HG02970 (cell line): ENCODE results near the gene CBX4.

Source experiments
- ATAC-seq: cut with Tn5 transposase; IDR thresholded peaks from one replicate; pipeline ENCODE4 v1.9.1; 2021; ENCODE audit warnings: mild to moderate bottlenecking, moderate library complexity, moderate number of reproducible peaks; ENCODE audit not compliant: unreplicated experiment, low FRiP score

CBX4 gene

DNA sequence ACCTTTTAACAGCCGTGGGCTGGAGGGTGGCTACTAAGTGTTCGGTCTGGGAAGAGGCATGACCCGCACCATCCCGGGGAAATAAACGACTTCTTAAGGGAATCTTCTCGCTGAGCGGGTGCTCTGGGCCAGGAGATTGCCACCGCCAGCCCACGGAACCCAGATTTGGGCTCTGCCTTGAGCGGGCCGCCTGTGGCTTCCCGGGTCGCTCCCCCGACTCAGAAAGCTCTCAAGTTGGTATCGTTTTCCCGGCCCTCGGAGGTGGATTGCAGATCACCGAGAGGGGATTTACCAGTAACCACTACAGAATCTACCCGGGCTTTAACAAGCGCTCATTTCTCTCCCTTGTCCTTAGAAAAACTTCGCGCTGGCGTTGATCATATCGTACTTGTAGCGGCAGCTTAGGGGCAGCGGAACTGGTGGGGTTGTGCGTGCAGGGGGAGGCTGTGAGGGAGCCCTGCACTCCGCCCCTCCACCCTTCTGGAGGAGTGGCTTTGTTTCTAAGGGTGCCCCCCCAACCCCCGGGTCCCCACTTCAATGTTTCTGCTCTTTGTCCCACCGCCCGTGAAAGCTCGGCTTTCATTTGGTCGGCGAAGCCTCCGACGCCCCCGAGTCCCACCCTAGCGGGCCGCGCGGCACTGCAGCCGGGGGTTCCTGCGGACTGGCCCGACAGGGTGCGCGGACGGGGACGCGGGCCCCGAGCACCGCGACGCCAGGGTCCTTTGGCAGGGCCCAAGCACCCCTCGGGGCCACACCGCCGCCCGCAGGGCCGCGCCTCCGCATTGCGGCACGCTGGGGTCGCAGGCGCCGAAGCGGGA lies 3.6 kb upstream of the CBX4 start:
- no peak for ATAC-seq

DNA sequence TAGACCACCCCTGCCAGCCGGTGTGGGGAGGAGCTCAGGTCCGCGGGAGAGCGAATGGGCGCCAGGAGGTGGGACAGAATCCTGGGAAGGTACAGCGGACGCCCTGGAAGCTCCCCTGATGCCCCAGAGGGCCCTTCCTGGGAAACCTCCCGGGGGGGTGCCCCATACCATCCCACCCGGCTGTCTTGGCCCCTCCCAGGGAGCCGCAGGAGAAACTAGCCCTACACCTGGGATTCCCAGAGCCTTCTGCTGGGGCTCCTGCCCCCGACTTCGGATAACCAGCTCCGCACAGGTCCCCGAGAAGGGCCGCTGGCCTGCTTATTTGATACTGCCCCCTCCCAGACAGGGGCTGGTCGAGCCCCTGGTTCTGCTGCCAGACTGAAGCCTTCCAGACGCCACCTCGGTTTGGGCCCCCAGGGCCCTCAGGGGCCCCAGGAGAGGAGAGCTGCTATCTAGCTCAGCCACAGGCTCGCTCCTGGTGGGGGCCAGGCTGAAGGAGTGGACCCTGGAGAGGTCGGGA lies 3.0 kb upstream of the CBX4 start:
- ATAC-seq = no peak

DNA sequence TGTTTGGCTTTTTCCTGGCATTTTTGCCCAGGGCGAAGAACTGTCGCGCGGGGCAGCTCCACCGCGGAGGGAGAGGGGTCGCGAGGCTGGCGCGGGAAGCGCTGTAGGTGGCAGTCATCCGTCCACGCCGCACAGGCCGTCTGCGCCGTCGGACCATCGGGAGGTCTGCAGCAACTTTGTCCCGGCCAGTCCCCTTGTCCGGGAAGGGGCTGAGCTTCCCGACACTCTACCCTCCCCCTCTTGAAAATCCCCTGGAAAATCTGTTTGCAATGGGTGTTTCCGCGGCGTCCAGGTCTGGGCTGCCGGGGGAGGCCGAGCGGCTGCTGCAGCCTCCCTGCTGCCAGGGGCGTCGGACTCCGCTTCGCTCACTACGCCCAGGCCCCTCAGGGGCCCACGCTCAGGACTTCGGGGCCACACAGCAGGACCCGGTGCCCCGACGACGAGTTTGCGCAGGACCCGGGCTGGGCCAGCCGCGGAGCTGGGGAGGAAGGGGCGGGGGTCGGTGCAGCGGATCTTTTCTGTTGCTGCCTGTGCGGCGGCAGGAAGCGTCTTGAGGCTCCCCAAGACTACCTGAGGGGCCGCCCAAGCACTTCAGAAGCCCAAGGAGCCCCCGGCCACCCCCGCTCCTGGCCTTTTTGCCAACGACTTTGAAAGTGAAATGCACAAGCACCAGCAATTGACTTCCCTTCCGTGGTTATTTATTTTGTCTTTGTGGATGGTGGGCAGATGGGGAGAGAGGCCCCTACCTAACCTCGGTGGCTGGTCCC lies 2.3 kb upstream of the CBX4 start:
- no peak for ATAC-seq

DNA sequence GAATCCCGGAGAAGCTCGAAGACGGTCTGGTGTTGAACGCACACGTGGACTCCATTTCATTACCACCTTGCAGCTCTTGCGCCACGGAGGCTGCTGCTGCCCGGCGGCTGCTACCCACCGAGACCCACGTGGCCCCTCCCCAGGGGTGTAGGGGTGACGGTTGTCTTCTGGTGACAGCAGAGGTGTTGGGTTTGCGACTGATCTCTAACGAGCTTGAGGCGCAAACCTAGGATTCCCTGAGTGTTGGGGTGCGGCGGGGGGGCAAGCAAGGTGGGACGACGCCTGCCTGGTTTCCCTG lies 1.7 kb upstream of the CBX4 start:
- ATAC-seq = no peak

DNA sequence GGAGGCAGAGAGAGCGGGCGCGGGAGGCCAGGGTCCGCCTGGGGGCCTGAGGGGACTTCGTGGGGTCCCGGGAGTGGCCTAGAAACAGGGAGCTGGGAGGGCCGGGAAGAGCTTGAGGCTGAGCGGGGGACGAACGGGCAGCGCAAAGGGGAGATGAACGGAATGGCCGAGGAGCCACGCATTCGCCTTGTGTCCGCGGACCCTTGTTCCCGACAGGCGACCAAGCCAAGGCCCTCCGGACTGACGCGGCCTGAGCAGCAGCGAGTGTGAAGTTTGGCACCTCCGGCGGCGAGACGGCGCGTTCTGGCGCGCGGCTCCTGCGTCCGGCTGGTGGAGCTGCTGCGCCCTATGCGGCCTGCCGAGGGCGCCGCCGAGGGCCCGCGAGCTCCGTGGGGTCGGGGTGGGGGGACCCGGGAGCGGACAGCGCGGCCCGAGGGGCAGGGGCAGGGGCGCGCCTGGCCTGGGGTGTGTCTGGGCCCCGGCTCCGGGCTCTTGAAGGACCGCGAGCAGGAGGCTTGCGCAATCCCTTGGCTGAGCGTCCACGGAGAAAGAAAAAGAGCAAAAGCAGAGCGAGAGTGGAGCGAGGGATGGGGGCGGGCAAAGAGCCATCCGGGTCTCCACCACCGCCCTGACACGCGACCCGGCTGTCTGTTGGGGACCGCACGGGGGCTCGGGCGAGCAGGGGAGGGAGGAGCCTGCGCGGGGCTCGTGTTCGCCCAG lies 1.2 kb upstream of the CBX4 start:
- ATAC-seq = no peak

DNA sequence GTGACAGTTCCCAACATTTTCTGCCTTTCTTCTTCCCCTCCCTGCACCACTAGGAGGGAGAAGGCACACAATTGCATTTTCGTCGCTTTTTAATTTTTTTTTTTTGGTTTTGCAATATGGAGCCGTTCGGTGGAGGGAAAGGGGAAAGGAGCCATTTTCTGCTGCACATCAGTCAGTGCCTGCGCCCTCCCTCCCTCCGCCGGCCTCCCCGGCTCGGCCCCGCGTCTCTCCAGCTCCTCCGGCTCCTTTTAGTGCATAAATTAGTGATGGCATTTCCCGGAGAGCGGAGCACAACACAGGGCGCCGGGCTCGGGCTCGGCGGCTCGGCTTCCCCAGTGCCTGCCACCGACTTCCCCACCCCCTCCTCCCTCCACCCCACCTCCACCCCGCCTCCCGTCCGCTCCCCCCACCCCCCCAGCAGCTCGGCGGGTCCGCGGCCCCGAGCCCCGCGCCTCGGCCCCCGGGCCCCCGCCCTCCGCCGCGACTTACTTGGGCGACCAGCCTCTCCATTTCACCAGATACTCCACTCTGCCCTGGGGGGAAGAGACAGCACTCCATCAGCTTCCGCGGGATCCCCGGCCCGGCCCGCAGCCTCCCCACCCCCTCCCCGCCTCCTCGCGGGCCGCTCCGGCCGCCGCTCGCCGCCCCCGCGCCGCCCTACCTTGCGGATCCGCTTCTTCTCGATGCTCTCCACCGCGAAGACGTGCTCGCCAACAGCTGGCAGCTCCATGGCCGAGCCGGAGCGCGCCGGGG lies 542 bp downstream of the CBX4 start:
- ATAC-seq = peak; percentile 18

DNA sequence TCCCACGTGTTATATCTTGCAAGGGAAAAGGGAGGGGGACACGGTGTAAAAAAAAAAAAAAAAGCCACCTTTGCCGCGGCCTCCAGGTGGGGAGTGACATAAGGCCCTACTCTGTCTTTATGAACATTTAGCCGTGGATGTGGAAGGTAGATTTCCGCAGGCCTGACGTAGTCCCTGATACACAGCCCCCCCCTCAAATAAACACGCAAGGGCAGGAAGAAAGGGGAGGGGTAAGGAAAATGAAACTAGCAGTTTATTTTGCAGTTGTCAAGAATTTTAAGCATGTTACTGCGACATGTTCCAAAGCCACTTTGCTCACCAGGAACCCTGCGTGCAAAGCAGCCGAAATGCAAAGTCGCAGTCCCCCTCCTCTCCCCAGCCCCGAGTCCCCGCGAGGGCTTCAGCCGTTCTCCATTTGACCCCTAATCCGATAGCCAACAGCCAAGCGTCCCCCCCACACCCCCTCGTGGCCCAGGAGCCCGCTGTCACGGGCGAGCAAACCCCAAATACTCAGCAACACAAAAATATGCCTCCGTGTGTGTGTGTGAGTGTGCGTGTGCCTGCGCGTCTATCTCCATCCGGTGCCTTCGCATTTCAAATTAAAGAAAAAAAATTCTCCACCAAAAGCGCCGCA lies 1.2 kb downstream of the CBX4 start:
- ATAC-seq = no peak

DNA sequence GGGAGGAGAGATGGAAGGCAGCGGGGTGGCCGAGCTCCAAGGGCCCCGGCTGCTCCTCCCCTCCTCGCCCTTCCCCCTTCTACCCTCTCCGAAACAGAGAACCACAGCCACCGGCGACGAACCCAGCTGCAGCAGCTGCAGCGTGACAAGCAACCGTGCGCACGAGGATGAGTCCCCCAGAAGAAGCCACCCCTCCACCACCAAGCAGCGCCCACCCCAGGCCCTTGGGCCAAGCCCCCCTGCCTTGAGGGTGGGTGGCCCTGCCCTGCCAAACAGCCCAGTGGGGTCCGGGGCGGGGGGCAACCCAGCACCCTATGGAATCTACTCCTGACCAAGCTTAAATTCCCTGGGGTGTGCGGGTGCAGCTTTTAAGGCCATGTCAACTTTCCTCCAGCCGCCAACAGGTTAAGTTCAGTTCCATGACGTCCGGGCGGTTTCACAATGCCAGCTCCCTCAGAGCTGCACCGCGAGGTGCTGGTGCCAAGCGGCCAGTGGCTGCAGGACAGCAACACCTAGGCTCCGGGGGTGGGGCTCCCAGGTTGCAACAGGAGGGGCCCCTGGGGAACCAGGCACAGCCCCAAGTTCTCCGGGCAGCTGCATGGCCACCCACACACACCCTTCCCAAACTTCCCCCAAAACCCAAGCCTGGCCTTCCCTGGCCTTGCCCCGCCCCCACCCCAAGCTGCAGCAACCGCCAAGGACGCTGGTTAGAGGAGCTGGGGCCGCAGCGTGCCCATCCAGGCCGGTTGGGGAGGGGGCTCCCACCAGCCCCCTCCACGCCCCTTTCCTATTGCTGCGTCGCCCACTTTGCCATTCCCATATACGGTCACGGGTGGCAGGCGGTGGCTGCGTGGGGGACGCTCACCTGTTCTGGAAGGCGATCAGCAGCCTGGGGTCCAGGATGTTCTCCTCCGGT lies 2.0 kb downstream of the CBX4 start:
- ATAC-seq = no peak

DNA sequence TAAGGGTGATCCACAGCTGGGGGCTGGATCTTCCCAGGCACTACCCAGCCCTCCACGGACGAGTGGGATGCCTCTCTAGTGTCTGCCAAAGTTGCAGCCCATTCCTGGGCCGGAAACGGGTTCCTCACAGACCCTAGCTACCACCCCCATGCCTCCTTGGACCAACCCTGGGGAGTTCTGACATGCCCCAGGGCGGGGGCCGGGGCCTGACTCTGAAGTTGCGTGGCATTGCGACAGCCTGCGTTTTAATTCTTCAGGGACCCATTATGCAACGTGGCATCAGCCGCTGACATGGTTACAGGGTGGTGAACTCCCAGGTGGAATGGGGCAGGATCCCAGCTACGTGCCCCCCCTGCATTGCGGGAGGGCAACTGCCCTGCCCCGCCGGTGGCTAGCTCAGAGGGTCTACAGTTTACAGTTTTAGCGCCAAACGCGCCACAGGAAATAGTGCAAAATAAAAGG lies 2.7 kb downstream of the CBX4 start:
- no peak for ATAC-seq

DNA sequence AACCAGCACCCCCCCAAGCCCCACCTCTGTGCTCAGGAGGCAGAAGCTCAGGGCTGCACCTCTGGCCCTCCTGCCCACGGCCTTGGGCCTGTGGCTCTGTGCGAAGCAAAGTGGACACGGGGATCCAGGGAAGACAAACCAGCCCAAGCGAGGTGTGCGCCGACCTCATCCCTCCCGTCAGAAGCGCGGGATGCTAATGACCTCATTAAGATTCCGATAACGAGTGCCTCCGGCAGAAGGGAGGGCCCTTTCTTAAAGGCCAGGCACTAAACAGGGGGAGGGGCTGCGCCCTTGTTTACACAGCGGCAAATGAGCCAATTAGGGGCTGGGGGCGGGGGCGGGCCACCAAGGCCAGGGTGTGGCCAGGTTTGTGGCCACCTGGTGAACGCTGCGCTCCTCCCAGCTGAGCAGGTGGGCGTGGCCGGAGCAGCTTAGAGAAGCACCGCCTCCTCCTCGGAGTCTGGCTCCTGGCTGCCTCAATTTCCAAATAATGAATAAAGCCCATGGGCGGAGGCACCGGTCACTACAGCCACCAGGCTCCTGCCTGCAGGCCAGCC lies 3.2 kb downstream of the CBX4 start:
- no peak for ATAC-seq

DNA sequence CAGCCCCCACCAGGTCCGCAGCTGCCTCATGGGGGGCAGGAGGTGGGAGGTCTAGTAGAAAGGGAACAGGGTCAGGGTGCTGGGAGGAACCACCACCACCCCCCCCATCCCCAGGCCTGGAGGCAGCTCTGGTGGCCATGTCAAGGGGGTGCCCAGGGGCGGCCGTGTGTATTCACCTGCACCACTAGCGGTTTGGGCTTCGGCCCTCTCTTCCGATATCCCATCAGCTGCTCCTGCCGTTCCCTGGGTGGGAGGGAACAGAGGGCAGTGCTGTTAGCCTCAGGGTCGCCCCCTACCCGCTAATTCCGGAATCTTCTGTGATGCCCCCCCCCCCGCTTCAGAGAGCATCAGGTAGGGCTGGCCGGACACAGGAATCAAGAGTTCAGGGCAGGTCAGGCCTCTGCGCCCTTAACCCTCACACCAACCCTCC lies 3.8 kb downstream of the CBX4 start:
- ATAC-seq = no peak

DNA sequence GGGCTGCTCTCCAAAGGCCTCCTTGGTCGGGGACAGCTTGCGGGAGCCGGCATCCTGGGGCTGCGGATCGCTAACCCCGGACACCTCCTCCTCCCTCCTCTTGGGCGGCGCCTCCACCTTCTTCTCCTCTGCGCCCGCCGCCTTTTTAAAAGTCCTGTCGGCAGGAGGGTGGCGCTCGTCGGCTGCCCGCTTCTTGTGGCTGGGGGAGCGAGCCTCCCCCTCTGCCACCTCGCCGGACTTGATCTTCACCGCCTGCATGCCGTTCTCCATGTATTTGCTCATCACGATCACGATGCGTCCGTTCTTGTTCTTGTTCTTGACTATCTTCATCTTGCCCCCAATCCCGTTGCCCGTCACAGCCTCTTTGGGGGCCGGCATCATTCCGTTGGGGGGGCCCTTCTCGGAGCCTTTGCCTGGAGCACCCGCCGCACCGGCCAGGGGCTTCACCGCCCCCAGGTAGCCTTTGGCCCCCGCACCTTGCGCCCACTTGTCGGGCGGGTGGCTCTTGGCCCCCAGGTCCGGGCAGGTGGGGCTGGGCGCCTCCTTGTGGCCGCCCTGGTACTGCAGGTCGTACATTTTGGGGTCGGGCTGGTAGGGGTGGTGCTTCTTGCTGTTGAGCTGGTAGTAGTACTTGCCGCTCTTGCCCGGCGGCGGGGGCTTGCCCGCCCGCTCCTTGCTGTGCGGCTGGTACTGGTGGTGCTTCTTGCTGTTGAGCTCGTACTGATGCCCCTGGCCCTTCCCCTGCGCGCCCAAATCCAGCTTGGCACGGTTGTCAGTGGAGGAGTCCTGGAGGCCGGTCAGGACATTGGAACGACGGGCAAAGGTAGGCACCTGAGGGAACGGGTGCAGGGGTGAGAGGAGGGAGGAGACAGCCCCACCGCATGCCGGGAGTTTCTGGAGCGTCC lies 4.4 kb downstream of the CBX4 start:
- ATAC-seq = no peak

DNA sequence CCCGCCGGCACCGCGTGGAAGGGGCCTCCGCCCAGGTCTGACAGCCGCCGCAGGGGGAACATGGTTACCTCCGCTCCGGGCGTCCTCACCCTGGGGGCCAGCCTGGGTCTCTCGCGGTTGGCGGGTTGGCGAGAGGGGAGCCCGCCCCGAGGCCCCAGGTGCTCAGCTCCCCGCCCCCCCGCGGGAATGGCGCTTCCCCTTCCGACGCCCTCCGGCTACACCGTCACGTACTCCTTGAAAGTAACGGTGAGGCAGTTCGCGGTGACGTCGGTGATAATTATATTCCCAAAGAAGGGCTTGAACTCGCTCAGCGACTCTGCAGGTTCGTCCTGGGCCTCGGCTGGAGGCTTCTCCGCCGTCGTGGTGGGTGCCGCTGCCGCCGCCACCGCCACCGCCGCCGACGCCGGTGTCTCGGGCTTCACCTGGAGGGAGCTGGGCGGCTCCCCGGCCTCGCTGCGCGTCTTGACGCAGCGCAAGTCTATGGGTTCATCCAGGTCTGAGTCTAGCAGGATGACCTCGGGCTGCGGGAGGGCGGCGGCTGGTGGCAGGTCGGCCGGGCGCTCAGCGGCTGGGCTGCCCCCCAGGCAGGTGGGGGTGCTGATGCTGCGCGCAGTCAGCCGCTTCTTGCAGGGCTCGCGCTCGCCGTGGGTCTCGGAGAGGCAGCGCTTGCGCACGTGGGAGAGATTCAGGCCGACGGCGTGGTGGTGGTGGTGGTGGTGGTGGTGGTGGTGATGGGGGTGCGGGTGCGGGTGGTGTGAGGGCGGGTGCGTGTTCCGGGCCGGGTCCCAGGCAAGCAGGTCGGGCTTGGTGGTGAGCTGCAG lies 5.3 kb downstream of the CBX4 start:
- no peak for ATAC-seq

DNA sequence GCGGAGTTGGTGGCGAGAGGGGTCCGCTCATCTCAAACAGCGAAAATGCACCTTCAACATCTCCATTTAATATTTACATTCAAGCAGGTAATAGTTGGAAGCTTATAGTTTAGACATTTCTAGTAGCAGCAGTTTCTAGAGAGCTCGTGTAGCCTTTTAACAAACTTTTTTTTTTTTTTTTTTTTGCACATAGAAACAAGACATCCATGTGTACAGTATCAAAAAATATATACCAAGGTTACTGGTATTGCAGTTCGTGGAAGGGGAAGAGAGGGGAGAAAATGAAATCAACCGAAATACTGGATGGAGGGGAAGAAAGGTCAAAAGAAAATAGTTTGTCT lies 6.2 kb downstream of the CBX4 start:
- ATAC-seq = no peak

DNA sequence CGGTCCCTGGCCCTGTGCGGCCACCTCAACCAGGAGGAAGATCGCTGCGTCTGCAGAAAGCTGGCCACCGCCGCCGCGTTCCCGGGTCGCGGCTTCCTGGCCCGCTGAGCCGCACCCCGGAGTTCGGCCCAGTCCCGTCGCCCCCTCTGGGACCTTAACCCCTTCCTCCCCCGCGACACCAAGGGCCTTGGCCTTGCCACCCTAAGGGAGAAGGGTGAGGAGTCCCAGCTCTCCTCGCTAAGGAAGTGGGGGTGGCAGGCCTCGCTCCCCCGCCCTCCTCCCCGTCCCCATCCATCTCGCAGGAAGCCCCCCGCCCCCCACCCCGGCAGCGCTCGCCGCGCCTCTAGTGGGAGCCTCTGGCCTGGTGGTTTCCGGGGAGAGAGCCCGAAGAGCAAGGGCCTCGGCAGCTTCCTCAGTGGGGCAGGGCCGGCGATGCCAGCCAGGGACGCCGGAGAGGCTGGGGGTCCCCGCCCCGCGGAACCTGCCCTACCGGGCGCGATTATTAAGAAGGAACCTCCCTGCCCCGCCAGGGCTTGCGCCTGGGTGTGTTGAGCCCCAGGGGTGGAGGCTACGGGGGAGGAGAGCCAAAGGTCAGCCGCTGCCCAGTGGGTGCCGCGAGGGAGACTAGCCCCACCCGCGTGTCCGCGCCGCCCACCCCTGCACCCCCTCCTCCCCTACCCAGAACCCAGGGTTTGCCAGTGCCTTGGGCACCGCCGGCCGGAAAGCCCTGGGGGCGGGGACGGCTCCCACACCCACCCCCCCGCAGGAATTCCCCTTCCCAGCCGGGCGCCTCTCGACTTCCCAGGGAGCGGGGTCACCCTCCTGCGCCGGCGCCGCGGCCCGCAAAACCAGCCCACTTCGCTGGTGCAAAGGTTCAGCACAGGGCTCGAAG lies 6.8 kb downstream of the CBX4 start:
- ATAC-seq = no peak
